ENCODE results near the gene HECTD3.
"Not testable (repeated sequence)": the region's sequence is repeated elsewhere in the genome, so short reads cannot be mapped to it uniquely, and the experiment has no call there.

Gene HECTD3

DNA sequence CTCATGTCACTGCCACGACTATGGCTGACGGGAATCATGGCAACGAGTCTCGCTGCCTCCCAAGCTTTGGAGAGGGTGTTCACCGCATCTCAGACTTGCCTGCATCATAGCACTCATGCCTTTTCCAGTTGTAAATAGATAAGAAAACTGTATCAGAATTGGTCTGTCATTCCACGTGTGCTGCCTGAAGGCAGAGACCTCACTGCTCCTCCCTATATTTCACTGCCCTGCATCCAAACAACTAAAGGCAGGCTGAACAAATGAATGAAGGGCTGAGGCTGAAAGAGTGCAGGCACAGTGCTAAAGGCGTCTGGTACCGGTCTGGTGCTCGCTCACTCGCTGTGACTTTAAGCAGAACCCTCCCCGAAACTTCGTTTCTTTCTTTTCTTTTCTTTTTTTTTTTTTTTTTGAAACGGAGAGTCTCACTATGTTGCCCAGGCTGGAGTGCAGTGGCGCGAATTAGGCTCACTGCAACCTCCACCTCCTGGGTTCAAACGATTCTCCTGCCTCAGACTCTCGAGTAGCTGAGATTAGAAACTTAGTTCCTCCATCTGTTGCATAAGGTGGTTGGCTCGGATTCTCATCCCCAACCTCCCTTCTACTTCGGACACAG is 25.3 kb downstream of the HECTD3 start:
- DNase-seq: no peak

GRCh38 chr1:44977372-44977771 is 33.8 kb downstream of the HECTD3 start:
- DNase-seq: not testable (repeated sequence)

DNA sequence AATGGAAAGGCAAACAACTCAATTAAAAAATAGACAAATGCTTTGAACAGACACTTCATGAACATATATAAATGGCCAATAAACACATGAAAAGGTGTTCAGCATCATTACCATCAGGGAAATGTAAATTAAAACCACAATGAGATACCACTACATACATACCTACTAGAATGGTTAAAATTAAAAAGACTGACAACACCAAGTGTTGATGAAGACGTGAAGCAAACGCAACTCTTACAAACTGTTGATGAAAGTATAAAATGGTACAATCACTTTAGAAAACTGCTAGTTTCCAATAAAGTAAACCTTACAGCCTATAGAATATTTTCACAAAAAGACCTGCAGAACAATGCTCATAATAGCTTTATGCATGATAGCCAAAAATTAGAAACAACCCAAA is 34.9 kb downstream of the HECTD3 start:
- no peak for DNase-seq

GRCh38 chr1:44973645-44974044 is 37.5 kb downstream of the HECTD3 start:
- no peak for DNase-seq

DNA sequence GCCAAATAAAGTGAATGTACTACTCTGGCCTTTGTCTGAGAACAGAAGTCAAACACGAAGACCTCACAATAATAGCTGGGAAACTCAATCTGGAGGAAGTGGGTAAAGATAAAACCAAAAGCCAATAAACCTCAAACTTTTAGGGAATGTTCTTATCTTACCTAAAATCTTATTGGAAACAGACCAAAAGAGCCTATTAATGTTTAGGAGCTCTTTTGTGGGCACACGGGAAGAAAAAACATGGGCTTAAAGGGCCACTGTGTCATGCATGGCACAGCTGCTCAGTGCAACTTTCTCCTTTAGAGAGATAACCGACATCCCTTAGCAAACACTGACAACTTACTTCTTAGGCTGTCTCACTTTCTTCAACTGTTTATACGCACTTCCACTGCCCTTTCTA is 40.8 kb downstream of the HECTD3 start:
- no peak for DNase-seq

DNA sequence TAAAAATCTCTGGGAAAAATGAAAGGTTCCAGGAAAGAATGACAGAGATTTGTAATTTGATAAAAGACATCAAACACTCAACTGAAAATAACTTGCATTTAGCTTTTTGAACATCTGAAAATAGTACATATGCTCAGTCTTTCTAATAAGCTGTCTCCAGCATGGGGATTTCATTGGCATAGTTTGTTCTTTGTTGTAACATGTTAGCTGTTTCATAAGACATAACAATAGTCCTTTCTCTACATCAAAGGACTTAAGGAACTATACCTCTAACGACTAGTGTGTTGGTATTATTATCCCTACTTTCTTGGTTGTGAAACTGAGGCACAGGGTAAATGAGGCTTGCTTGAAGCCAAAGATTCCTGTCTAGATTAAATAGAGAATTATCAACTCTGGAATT is 46.7 kb downstream of the HECTD3 start:
- no peak for DNase-seq

- no peak for DNase-seq
These were observed 48.4 kb downstream of the HECTD3 start for GRCh38 chr1:44962729-44963128.

DNA sequence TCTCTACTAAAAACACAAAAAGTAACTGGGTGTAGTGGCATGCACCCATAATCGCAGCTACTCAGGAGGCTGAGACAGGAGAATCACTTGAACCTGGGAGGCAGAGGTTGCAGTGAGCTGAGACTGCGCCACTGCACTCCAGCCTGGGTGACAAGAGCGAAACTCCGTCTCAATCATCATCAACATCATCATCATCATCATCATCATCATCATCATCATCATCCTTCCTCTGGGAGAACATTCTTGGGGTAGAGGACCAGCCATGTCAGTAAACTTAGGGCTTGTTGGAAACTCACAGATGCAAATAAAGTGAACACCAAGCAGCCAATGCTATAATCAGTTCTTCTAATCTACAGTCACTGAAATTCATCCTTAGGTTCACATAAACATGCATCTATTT is 49.1 kb downstream of the HECTD3 start:
- not testable (repeated sequence) for DNase-seq

- not testable (repeated sequence) for DNase-seq
These were observed 53.6 kb downstream of the HECTD3 start for GRCh38 chr1:44957566-44957965.

DNA sequence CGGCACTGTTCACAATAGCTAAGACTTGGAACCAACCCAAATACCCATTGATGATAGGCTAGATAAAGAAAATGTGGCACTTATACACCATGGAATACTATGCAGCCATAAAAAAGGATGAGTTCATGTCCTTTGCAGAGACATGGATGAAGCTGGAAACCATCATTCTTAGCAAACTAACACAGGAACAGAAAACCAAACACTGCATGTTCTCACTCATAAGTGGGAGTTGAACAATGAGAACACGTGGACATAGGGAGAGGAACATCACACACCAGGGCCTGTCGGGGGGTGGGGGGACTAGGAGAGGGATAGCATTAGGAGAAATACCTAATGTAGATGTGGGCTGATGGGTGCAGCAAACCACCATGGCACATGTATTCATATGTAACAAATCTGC is 55.0 kb downstream of the HECTD3 start:
- DNase-seq: not testable (repeated sequence)
